Stimulated activated CD4-positive, alpha-beta T cell treated with anti-CD3 and anti-CD28 coated beads, Interleukin-1b, Interleukin-23, amount 100 ng/mL, for 48 hours (primary cell): ENCODE data around the gene BTBD9.

Experiments
- DNase-seq: peaks from one replicate; pipeline ENCODE4 v3.0.0-alpha.2; 2020

Gene BTBD9

DNA sequence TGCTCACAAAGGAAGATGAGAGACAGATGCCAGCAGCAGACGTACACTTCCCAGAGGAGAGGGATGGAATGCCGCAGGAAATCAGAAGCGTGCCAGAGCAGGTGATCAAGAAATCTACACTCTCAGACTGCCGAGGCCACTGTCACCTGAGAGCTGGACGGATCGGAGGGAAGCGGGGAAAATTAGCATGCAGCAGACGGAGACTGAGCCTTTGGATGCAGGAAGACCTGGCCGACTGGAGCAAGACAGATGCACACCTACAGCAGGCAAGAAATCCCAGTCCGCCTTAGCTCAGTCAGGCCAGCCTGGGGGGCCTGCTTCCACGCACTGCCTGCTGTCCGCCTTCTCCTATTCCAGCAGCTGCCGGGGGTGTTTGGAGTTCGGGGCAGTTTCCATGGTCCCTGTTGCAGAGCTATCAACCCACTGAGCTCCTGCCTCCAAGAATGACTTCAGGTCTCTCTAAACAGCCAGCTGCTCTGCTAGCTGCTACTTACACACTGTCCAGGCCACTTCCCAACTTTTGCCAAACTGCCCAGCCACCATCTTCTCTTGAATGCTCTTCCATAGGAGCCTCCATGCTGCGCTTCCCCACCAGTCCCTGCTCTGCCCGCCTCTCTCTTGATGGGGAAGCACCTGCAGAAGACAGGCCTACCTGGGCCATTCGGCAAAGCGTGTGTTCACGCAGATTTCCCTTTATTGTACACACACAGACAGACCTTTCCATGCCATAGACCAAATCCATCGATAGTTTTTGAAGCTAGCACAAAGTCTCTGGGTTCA, 451.7 kb downstream of the BTBD9 start:
- DNase-seq, result no peak

DNA sequence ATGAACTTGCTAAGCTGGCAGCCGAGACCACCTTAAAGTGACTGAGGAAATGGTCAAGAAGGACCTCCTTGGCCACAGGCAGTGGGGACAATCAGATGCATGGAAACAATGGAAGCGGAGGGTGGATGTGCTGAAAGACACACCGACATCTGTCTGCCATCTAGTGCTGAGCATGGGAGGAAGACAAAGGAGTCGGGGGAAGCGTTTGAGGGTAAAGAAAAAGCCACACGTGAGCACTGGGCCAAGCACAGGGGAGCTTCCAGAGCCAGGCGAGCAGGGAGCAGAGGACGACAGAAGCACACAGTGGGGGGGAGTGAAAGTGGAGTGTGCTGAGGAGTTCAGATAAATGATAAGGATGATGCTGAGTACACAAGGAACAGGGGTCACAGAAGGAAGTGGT, 452.4 kb downstream of the BTBD9 start:
- no peak for DNase-seq

DNA sequence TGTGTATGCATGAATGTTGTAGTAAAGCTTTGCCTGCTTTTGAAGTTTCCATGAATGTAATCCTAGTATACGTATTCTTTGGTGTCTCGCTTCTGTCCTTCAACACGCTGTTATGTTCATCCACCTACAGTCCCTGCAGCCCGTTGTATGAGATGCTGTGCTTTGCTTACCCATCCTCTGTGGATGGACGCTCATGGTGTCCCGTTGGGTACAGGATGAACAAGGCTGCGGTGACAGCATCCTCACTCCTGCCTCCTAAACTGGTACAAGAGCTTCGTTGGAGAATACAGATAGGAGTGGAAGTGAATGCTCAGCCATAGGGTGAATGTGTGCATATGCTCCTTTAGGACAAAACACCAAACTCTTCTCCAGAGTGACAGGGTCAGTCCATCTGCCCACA, 454.0 kb downstream of the BTBD9 start:
- no peak for DNase-seq

DNA sequence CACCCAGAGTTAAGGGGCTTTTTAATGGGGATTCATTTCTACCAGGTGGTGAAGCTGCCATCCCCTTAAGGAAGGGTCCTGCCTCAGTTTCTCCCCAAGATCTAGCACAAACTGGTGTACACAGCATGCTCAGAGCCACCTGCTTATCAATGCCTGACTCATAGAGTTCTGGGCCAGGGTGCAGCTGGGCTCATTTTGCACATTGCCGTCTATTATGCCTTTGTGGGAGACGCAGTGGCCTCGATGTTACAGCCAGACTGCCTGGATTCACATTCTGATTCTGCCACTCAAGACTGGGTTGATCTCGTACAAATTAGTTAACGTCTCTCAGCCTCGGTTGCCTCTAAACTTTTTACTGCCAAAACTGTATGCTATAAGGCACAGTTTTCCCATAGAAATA, 454.5 kb downstream of the BTBD9 start:
- DNase-seq, result no peak

DNA sequence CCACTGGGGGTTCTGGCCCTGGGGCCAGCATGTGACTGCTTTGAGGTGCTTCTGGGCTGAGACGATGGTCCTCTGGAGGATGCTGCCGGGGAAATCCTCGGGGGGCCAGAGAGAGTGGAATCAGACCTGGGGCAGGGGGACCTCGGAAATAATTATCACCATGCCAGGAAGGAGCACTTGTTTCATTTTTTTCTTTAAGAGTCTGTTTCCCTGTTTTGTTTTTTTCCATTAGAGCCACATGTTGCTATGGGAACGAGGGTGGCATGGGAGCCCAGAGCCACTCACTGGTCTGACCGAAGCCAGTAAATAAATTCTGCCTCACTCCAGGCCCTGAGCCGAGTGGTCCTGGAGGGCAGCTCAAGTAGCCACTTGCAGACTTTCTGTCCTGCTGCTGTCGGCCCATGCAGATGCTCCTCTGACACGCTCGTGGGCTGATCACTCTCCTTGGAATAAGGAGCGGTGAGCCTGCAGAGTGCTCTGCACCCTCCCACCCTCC, 455.1 kb downstream of the BTBD9 start:
- no peak for DNase-seq

DNA sequence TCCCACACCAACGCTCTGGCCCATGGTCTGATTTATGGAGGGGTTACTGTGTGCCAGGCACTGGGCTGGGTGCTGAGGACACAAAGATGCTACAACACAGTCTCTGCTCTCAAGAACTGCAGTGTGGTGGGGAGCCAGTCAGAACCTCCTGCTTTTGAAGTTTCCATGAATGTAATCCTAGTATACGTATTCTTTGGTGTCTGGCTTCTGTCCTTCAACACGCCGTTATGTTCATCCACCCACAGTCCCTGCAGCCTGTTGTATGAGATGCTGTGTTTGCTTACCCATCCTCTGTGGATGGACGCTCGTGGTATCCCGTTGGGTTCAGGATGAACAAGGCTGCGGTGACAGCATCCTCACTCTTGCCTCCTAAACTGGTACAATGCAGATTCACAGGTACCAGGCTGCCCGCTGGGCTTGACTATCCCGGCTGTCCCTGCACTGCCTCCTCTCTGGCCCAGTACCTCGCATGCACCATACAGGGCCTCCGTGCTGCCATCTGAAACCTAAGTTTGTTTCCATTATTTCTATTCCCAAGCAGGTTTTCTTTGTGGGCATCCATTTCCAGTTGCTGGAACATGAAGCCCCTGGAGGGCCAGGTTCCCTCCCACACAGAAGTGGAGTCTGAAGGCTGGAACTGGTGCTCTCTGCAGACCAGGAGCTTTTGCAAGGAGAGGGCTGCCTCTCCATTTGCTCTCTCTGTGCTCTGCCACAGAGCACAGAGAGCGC, 455.7 kb downstream of the BTBD9 start:
- DNase-seq, result no peak

DNA sequence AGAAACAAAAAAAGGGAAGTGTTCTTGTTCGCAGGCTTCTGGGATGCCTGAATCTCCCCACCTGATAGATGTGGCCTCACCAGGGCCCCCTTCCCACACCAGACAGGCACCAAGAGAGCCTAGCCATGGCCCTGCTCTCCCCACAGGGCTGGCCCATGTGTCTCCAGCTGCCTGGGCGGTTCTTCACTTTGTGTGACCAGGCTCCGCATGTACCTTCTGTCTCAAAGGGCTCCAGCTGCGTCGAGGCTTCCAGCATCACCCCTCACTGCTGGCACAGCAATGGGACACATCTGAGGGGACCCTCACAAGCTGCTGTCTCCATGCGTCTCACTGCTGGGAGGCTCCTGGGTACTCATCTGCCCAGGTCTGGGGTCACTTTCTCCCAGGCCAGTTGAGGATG, 457.3 kb downstream of the BTBD9 start:
- DNase-seq, result no peak

DNA sequence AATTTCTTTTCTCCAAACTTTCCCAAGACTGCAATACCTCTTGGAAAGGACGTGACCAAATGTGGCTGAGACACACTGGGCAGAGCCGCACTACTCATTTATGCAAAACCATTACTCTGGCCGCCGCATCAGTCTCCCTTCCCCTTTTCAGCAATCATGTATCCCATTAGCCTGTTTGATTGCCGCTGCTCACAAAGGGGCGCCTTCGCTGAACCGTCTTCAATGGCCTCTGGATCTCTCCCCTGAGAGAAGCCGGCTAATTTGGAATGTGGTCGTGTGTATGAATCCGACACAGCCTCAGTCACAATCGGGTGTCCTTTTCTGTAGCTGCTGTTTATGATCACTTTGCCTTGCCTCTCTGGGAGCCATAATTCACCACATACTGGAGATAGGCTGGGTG, 459.1 kb downstream of the BTBD9 start:
- no peak for DNase-seq

DNA sequence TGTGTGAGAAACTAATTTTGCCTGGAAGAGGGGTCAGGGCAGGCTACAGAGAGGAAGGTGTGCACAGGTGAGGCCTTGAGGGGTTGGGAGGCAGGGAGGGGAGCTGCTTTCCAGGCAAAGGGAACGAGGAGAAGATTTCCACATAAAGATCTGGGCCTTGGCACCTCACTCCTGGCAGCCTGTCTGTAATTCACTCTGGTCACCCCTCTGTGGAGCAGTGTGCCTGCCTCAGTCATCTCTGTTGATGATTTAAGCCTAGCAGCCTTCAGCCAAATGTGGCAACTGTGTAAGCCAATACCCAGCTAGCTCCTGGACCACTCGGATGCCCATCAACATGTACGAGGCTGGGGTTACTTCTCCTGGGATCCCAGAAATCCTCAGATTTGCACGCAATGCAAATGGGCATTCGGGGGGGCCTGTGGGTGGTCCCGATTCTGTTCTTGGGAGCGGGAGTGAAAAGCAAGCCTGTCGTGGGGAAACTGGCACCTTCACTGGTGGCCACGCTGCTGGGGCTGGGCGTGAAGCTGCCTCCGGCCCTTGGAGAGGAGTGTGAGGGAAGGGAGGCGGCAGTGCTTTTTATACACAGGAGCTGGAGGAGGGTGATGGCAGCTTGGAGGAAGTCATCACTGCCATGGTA, 459.8 kb downstream of the BTBD9 start:
- no peak for DNase-seq

DNA sequence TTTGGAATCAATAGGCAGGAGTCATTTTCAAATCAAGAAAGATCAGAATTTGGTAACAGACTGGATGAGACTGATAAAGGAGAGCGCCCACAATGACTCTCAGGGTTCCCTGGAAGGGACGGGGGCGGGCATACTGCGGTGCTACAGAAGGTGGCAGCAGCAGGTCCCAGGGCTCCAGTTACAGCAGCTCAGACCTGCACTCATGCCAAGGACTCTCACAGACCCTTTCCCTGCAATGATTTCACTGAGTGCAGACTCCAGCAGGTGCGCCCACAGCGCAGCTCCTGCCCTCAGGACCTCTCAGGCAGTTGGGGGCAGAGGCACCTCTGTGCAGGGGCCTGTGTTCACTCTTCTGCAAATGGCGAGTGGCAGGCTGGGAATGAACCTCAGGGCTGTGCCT, 460.4 kb downstream of the BTBD9 start:
- no peak for DNase-seq

DNA sequence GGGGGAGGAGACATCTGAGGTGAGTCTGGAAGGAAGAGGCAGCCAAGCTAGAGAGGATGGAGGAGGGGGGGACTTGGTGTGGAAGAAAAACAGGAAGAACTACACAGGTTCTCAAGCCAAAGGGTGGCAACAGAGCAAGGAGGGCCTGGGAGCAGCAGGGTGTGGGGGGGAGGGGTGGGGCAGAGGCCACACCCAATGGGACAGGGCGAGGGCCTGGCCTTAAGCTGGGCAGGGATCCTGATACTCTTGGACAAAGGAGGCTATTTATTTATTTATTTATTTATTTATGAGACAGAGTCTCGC, 461.2 kb downstream of the BTBD9 start:
- no peak for DNase-seq

DNA sequence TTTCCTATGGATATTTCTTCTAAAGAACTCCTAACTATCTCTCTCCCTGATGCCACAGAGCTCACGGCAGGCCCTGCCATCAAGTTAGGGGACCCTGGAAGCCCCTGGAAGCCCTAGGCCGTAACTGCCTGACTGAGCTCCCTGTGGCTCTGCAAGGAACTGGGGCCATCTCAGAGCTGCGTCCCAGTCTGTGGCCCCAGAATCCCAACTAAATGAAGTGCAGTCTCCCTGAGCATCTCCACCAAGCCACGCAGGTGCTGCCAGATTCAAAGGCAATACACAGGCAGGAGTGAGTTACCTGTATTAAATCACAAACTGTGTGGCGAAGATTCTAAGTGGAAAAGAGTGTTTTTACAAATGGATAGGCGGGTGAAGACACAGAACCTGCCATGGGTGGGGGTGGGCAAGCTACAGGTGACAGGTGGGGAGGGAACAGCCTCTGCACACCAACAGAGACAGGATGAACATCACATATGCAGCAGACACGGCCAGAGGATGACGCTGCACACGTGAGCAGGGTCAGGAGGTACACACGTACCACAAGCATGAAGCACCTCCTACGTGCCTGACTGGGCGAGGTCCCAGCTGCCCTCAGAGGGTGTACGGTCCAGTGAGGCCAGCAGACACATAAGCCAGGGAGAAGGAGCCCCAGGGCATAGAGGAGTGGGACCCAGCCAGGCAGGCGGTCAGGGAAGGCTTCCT, 461.7 kb downstream of the BTBD9 start:
- no peak for DNase-seq

DNA sequence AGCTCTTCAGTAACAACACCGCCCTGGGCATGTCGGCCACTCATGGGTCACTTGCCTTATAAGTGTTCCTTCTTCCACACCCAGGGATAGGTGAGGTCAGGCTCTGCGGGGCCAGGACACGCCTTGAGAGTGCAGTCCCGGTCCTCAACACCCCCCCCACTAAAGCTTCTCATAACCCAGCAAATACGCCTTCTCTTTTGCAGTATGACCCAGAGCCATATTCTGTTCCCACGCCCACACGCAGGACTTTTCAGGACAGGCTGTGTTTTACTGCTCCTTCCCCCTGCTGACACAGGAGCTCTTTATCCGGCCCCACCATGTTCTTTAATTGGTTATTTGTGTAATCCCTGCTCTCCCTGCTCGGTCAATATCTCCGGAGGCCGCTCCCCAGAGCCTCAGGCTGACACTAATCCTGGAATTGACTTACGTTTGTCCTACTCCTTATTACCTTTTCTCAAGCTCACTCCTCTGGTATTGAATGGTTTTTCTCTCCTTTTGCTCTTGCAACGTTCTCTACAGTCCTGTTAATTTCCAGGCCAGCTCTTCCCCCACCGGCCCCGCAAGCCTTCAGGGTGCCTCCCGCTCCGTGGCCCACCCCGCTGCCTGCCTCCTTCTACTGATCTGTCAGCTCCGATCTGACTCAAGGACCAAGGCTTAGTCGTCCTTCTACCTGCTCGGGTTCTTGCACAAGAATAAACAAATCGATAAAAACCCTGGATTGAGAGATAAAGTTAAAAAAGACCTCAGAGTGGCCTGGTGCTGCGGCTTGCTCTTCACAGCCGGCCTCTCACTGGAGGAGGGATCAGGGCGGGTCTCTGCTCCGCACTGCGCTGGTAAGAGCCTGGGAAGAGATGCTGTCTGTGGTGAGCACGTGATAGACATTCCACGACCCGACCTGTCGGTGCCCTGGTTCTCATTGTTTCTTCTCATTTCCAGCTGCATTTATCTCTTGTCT, 462.7 kb downstream of the BTBD9 start:
- DNase-seq, result no peak

DNA sequence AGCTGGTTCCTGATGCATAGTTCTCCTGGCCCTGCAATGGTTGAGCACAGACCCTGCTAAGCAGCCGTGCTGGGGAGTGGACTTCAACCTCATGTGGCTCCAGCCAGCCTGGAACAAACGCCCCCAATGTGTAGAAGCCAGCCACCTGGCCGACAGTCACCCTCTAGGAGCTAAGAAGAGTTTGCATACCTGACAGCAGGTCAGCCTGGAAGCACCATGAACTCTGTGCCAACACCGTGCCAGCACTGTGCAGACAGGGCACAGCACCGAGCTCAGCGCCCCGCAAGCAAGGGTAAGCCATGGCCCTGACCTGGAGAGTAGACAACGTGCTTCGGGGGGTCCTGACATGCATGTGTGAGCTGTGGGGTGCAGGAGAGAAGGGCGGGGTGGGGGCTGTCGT, 463.9 kb downstream of the BTBD9 start:
- no peak for DNase-seq

DNA sequence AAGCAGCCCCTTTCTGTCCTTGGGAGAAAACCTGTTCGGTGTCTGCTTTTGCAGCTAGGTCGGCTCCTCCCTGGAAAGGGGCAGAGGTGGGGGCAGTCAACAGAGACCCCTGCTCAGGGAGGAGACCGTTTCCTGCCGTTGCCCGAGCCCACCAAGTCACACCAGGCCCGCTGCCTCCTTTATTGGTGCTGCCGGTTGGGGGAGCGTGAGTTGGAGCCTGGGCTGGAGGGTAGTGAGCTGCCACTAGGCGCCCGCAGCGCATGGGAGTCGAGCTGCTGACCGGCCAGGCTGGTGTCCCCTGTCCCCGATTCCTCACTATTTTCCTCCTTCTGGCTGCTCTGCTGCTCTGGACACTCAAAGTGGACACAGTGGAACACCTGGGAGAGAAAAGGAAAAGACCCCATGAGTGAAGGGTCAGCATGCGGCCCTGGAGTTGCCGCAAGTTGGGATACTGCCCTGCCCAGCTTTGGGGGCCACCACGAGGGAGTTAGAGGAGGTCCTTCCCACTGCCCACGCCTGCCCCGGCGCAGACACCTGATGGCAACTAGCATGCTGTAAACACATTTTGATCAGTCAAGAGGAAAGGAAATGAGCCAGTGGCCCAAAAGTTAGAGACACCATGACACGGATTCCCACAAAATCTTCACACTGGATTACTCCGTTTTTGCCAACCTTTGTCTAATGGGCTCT, 464.8 kb downstream of the BTBD9 start:
- DNase-seq, result no peak

DNA sequence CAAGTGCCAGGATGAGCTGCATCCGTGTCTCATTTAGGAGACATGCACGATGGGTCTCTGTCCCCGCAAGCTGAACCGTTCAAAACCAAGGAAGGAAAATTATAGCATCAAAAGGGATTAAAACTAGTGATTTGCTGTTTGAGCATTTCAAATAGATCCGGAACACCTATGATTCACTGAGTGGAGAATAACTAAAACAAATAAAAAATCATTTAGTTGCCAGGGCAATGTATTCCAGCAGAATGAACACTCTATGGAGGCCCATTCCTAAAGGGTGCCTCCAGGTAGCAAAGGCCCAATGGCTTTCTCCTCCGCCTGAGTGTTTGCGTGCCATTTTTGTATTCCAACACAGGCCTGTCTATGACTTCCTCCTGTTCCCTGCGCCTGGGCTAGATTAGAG, 465.4 kb downstream of the BTBD9 start:
- DNase-seq, result no peak

DNA sequence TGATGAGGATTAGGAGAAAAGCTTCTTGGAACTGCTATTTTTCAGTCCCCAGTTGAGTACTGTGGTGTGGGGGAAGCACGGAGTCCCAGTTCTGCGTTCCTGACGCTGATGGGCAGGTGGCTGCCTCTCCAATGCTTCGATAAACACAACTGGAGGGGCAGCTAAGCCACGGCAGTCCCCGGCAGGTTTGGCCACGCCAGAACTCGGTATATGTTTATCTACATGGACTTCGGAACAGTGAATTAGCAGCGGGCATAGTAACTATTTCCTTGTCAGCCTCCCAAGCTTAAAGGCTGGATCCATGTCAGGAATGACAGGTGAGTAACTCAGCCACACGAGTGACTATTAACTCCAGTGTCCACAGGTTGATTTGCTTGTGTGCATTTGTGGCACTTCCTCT, 465.8 kb downstream of the BTBD9 start:
- no peak for DNase-seq

DNA sequence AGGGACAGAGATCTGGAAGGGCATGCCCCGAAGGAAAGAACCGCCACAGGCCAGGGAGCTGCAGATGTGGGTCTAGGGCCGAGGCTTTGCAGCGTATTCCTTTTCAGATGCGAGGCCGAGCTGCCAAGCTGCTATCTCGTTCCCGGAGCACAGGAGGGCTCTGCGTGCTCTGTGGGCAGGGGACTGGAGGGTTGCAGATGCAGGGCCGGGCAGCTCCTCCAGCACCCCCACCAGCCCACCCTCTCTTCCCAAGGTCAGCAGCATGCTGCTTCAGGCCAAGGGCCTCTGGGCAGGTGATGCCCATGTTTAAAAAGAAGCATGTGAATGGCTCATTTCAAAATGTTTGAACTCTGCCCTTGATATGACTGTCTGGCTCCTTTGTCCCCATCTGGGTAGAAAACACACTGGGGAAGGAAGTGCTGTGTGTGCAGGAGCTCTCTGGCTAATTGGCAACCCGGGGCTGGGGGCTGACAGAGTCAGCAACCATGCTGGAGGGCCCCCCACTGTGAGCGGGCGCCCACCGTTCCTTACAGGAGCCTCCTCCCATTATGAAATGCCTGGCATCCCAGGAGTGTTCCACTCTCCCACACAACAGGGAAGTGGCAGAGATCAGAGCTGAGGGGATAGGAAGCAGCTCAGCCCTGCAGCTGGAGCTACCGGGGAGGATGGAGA, 466.9 kb downstream of the BTBD9 start:
- no peak for DNase-seq

DNA sequence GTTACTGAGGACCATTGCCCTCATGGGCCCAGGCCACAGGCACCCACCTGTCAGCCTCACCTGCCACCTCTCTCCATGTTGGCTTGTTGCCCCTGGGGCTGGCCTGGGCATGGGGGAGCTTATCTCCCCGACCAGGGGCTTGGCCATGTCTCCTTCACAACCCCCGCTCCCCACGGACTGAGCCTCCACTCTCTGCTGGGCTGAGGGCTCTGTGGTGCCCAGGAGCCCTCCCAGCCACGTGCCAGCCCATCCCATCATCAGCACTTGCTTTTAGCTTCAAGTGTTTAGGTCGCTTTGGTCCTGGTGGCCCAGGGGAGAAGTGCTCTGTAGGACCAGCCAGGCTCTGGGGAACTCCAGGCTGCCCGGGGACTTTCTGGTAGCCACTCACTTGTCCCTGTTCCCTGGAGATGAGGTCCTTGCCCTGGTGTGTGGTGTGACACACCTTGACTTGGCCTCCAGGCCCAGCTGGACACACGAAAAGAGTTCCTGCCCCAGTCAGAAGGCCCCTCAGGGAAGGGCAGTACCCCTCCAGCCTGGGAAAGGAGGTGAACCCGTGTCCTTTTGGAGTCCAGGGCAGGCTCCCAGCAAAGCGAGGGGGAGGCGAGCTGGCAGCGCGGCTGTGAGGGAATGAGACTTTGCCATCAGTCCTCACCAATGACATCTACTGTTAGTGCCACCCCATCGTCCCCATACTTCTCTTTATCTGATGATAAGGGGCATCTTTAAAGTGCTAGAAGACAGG, 467.6 kb downstream of the BTBD9 start:
- DNase-seq, result no peak

DNA sequence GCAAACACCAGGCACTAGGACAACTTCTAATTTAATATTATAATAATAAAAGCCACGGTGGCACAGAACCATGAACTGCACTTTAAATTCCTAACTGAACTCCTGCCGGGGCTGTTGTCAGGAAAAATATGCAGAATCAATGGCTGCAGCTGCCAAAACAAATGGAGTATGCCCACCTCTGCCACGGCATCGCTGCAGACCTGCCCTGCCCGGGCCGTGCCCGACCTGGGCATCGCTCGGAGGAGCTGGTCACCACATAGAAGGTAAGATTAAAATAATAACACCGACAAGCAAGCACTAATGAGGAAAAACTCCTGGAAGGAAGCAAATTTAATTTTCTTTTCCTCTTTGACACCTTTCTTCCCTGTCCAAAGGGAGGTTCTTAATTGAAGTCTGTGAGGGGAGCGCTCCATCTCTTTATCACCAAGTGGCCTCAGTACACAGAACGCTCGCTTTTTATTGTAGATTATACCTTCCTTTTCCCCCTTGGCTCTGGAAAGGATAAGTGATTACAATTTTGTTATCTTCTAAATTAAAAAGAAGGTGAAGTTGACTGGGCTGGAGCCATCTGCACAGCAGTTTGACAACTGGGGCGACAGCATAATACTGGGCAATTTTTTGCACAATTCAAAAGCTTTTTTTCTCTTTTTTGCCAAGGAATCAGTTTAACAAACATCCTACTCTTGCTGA, 468.9 kb downstream of the BTBD9 start:
- no peak for DNase-seq
